Prostate gland (tissue), 2 donors: ENCODE measurements around the gene RPRD1B. TPM values are rescaled to one million over a fixed set of nuclear protein-coding genes. Genes with fewer than 3 reads are reported as not detected.
A peak's percentile ranks its signal among the peaks of the same experiment; 100 is the strongest.

Experiments used
- DNase-seq: peaks from one replicate; pipeline ENCODE4 v3.0.0-alpha.2; 2019; ENCODE audit warnings: low spot score
- H3K27ac ChIP-seq, 2 donors: fragments of 200-600 bp; sonication (generic); 2 replicates each; pipeline ENCODE4 v1.5.1; 2017 to 2019
- H3K27me3 ChIP-seq: fragments of 200-600 bp; sonication (generic); replicated peaks from 2 replicates; pipeline ENCODE4 v1.5.1; 2019; ENCODE audit not compliant: insufficient read depth
- H3K36me3 ChIP-seq, 2 donors: fragments of 200-600 bp; sonication (generic); 1 replicate in 1 of 2; 2 replicates in 1 of 2; pipeline versions ENCODE4 v1.5.1 to v1.8.1; 2017 to 2019
- H3K4me1 ChIP-seq: fragments of 200-600 bp; sonication (generic); replicated peaks from 2 replicates; pipeline ENCODE4 v1.5.1; 2019
- H3K4me3 ChIP-seq, 2 donors: fragments of 200-600 bp; sonication (generic); 2 replicates each; pipeline ENCODE4 v1.5.1; 2017 to 2019
- H3K9me3 ChIP-seq: fragments of 200-600 bp; sonication (generic); 2 replicates; pipeline ENCODE4 v1.5.1; 2017
- POLR2A ChIP-seq: fragments of 450-650 bp; IDR thresholded peaks from one replicate; pipeline ENCODE4 v1.6.1; 2016; ENCODE audit warnings: antibody characterized with exemption, mild to moderate bottlenecking
- POLR2AphosphoS5 ChIP-seq: sonication (generic); formaldehyde crosslinking; IDR thresholded peaks from one replicate; pipeline ENCODE4 v1.6.1; 2017; ENCODE audit warnings: antibody characterized with exemption
- WGBS: methylation state at CpG from one replicate; pipeline ENCODE4 v1.1.5; 2018; 5-methylcytosine and 5-hydroxymethylcytosine counted together
- intact Hi-C: fragments of 100-400 bp; cut with DNase I; formaldehyde crosslinking; loops from one replicate; pipeline ENCODE4 v1.14.2; 2022
- total RNA-seq, 2 donors: library from RNA; depleted of rRNA; stranded (reverse); fragments of >200 nt; gene quantifications; one replicate each; pipeline ENCODE4 v1.1.0, GENCODE V29; 2016
- TF ChIP-seq, protein P1 (sequence below), 4 experiments: fragments of 200-600 bp in 2 of 4; fragments of 450-650 bp in 2 of 4; sonication (generic) in 2 of 4; IDR thresholded peaks; 1 replicate in 3 of 4; 2 replicates in 1 of 4; pipeline ENCODE4 v1.5.1; 2016 to 2019; ENCODE audit warnings: antibody characterized with exemption in 4 of 4, mild to moderate bottlenecking in 2 of 4, moderate library complexity in 2 of 4

Gene RPRD1B
- total RNA-seq, 2 donors from 2014 or later = 21.9 to 27.5 TPM

DNA sequence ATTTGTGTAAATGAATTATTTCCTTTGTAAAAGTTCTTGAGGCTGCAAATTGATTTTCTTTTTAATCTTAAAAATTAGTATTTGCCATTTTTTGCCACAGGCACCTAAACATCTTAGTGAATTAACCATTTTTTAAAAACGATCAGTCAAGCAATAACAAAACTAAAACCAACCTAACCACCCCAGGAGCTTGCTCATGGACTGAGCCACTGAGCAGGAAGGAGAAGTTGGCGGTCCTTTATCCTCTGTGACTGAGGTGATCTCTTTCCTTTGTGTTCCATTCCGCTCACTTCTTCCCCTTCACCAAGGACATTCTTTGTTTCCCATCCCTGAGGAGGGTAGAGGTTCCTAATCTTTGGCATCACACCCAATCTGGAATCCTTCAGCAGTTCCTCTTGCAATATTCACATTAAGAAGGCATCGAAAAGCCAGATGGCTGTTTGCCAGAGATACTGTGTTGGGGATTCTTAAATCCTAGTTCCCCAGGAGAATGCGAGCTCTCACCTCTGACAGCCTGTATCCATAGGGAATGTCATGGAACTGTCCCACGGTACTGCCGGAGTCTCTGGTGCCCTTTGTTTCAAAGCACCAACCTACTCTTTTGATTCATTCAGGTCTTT is 30.5 kb downstream of the RPRD1B start:
- H3K36me3 ChIP-seq = no peaks in the 10 kb centered on the region
- no peak overlapping the region for H3K4me3 ChIP-seq
- H3K9me3 ChIP-seq = no peaks in the 10 kb centered on the region
- no peaks in the 10 kb centered on the region for H3K27me3 ChIP-seq
- intact Hi-C loops = no loop called here
- H3K4me1 ChIP-seq = peaks cover 5% of the 10 kb centered on the region
- no peak for DNase-seq
- no peak overlapping the region for H3K27ac ChIP-seq
- WGBS = 83% methylated on average over 7 of the region's 7 CpGs
- TF ChIP-seq POLR2A = no peak
- TF ChIP-seq POLR2AphosphoS5 = no peak
- TF ChIP-seq, protein P1, sequence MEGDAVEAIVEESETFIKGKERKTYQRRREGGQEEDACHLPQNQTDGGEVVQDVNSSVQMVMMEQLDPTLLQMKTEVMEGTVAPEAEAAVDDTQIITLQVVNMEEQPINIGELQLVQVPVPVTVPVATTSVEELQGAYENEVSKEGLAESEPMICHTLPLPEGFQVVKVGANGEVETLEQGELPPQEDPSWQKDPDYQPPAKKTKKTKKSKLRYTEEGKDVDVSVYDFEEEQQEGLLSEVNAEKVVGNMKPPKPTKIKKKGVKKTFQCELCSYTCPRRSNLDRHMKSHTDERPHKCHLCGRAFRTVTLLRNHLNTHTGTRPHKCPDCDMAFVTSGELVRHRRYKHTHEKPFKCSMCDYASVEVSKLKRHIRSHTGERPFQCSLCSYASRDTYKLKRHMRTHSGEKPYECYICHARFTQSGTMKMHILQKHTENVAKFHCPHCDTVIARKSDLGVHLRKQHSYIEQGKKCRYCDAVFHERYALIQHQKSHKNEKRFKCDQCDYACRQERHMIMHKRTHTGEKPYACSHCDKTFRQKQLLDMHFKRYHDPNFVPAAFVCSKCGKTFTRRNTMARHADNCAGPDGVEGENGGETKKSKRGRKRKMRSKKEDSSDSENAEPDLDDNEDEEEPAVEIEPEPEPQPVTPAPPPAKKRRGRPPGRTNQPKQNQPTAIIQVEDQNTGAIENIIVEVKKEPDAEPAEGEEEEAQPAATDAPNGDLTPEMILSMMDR (IDR thresholded peaks at IDR 0.05) = no peak

DNA sequence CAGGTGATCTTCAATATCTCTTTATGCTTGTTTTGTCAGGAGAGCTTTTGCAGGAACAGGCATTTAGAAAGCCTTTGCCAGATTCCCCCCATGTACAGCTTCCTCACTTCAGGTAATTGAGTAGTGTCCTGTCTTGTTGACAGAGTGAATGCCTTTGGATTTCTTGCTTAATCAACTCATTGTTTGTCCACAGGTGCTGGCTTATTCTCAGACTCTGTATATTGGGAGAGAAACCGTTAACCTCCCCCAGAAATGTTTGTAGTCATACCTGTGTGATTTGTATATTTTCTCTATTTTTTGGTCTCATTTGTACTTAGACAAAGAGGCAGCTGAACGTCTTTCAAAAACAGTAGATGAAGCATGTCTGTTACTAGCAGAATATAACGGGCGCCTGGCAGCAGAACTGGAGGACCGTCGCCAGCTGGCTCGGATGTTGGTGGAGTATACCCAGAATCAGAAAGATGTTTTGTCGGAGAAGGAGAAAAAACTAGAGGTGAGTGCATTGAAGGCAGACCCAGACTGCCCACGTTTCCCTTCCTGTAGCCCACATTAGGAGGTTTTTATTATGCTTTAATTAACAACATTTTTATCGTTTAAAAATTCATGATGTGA is 32.3 kb downstream of the RPRD1B start:
- H3K36me3 ChIP-seq = no peaks in the 10 kb centered on the region
- WGBS = 42% methylated on average over 10 of the region's 10 CpGs
- TF ChIP-seq POLR2A (no peak), POLR2AphosphoS5 (peak; percentile 80)
- intact Hi-C loops = no loop called here
- H3K27ac ChIP-seq = peak overlapping the region in 1 of 2 donors; percentile 3
- no peak overlapping the region for H3K4me3 ChIP-seq
- DNase-seq = peak; percentile 28
- H3K9me3 ChIP-seq = no peaks in the 10 kb centered on the region
- peaks cover 5% of the 10 kb centered on the region for H3K4me1 ChIP-seq
- H3K27me3 ChIP-seq = no peaks in the 10 kb centered on the region

DNA sequence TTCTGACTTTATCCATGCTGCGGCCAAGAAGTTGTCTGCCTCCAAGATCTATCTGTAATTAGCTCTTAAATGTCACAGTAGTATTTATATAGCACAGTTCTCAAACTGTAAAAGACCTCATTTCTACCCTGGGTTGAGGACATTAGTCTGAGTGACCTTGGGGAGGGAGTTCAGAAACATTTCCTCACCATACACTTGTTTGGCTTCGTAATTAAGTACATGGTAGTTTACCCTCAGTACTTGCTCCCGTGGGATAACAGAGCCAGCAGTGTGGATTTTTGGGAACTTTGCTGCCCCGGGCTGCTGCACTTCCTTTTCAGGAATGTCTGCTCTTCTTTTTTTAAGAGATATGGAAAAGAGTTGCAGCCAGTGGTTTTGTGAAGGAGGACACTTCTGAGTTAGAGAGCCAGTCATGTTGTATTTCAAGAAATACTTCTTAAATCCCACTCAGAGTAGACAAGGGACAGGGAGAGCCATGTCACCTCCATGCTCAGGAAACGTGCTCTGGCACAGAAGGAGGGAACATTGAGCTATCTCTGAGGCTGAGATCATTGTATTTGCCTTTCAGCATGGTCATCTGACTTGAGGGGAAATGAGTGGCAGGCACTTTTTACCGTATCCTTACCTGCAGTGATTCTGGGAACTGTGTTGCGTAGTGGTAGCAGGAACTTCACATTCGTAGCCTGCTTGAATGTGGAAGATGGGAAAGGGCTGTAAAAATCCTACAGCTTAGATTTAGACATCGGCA is 33.6 kb downstream of the RPRD1B start:
- no peaks in the 10 kb centered on the region for H3K36me3 ChIP-seq
- intact Hi-C loops = no loop called here
- WGBS = 66% methylated on average over 9 of the region's 9 CpGs
- no peaks in the 10 kb centered on the region for H3K9me3 ChIP-seq
- no peak for DNase-seq
- TF ChIP-seq, protein P1 (IDR thresholded peaks at IDR 0.05) = no peak
- no peak for TF ChIP-seq POLR2A
- TF ChIP-seq POLR2AphosphoS5 = no peak
- H3K27me3 ChIP-seq = no peaks in the 10 kb centered on the region
- no peak overlapping the region for H3K4me3 ChIP-seq
- no peak overlapping the region for H3K27ac ChIP-seq
- H3K4me1 ChIP-seq = peaks cover 5% of the 10 kb centered on the region

DNA sequence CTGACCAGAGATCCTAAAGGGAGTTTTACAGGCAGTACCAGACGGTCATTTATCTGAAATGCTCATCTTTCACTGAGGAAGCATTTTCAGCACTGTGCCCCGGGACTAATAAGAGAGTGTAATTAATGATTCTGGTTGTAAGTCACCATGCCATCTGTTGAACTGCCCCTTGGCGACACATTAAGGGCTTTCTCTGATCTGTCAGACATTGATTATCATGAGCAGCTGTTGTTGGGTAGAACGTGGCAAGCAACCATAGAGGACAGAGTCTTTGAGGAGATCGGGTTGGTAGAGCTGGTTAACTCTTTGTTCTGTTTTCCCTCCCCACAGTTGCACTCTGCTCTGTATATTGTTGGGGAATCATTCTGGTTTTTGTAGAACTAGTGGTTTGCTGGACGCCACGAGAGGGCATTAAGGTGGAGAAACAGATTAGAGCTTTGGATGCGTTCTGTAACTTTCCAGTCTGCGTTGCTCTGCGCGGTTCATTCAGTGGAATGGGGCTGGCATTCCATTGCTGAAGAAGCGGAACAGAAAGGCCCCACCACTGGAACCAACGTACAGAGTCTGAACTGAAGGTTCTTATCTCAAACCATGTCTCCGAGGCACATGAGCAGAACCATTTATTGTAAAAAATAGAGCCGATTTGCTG is 34.3 kb downstream of the RPRD1B start:
- intact Hi-C loops = no loop called here
- WGBS = 75% methylated on average over 15 of the region's 15 CpGs
- Histone ChIP-seq H3K36me3 (no peaks in the 10 kb centered on the region), H3K4me1 (peaks cover 6% of the 10 kb centered on the region), H3K4me3 (no peak overlapping the region), H3K27ac (no peak overlapping the region), H3K27me3 (no peaks in the 10 kb centered on the region), H3K9me3 (no peaks in the 10 kb centered on the region)
- no peak for DNase-seq
- TF ChIP-seq POLR2A = no peak
- TF ChIP-seq POLR2AphosphoS5 = no peak
- TF ChIP-seq, protein P1 (IDR thresholded peaks at IDR 0.05) = no peak

DNA sequence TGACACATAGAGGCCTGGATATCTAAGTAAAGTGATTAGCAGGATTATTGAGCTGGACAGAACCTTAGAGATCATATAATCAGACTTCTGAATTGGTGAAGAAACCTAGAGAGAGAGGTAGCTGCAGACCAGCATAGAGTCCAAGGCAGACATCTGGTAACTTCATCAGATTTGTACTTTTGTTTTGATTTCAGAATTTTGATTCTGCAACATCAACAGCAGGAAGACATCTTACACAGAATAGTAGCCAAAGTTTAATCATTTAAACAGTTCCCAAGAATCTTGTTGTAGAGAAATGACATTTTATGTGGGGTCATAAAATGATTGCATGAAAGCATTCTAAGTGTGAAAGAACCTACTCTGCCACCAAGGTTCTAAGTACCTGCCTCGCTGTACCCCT is 39.4 kb downstream of the RPRD1B start:
- TF ChIP-seq POLR2A (no peak), POLR2AphosphoS5 (no peak)
- TF ChIP-seq, protein P1 (IDR thresholded peaks at IDR 0.05) = no peak
- H3K4me3 ChIP-seq = no peak overlapping the region
- no peaks in the 10 kb centered on the region for H3K27me3 ChIP-seq
- DNase-seq = no peak
- H3K36me3 ChIP-seq = no peaks in the 10 kb centered on the region
- no peaks in the 10 kb centered on the region for H3K9me3 ChIP-seq
- WGBS = 33% methylated on average over 1 of the region's 1 CpG
- intact Hi-C loops = loop anchor here (5.0 kb wide), 1 partner anchor 39 kb away; no protein-coding TSS in a partner anchor
- H3K4me1 ChIP-seq = peaks cover 5% of the 10 kb centered on the region
- H3K27ac ChIP-seq = peak overlapping the region in 1 of 2 donors; percentile 26
